Coronary artery (tissue), 2 donors: ENCODE results near the gene ARPP21.

Experiments used
- DNase-seq: peaks from one replicate; pipeline ENCODE4 v3.0.0-alpha.2; 2017; ENCODE audit warnings: low spot score
- H3K27ac ChIP-seq, 2 donors: fragments of 200-600 bp; sonication (generic); one replicate each; pipeline ENCODE4 v1.5.1; 2016 to 2019
- H3K4me3 ChIP-seq: fragments of 200-600 bp; sonication (generic); 2 replicates; pipeline ENCODE4 v1.5.1; 2016; ENCODE audit warnings: mild to moderate bottlenecking, moderate library complexity
- TF ChIP-seq, protein P1 (sequence below): fragments of 200-600 bp; sonication (generic); IDR thresholded peaks from one replicate; pipeline ENCODE4 v1.5.1; 2019; ENCODE audit warnings: antibody characterized with exemption

The ARPP21 gene

DNA sequence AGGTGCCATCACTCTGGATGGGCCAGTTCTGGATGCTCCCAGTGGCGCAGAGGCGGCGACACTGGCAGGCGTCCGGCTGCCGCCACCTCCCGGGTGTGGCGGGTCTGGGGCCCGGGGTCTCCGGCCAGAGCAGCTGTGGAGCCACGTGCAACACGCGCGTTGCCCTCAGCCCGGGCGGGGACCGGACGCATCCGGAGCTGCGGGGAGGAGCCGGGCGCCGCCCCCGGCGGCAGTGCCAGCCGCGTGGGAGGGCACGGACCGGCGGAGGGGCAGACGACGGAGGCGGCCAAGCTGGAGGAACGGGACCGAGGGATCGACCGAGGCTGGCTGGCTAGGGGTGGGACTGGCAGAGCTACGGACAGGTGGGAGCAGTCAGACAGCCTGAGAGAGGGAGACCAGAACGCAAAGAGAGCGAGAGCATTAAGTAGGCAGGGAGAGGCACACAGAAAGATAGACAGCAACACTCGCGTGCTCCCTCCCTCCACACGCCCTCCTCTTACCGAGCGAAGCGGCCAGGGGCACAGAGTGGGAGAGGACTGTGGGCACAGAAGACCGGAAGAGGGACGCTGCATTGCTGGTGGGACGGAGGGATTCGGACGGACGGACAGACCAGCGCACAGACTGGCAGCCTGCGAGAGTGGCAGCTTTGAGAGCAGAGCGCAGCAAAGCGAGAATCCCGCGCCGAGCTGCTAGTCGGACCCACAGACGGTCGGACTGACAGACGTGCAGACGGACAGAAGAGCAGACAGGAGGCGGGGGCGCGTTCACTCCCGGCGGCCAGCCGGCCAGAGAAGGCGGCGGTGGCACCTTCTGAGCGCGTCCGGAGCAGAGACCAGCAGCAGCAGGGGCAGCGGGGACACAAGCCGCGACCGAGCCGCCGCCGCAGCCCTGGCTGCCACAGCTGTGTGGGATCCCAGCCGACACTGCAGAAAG, at the start of gene ARPP21:
TSS of gene ARPP21 (plus strand) at position 272 of the 933 bp plus-strand sequence. CDS start 42,227 bp downstream, outside the sequence.
- TF ChIP-seq, protein P1, sequence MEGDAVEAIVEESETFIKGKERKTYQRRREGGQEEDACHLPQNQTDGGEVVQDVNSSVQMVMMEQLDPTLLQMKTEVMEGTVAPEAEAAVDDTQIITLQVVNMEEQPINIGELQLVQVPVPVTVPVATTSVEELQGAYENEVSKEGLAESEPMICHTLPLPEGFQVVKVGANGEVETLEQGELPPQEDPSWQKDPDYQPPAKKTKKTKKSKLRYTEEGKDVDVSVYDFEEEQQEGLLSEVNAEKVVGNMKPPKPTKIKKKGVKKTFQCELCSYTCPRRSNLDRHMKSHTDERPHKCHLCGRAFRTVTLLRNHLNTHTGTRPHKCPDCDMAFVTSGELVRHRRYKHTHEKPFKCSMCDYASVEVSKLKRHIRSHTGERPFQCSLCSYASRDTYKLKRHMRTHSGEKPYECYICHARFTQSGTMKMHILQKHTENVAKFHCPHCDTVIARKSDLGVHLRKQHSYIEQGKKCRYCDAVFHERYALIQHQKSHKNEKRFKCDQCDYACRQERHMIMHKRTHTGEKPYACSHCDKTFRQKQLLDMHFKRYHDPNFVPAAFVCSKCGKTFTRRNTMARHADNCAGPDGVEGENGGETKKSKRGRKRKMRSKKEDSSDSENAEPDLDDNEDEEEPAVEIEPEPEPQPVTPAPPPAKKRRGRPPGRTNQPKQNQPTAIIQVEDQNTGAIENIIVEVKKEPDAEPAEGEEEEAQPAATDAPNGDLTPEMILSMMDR = no peak
- no peak within 1 kb of the TSS for H3K27ac ChIP-seq
- no peak for DNase-seq
- H3K4me3 ChIP-seq = peak within 1 kb of the TSS; percentile 68

DNA sequence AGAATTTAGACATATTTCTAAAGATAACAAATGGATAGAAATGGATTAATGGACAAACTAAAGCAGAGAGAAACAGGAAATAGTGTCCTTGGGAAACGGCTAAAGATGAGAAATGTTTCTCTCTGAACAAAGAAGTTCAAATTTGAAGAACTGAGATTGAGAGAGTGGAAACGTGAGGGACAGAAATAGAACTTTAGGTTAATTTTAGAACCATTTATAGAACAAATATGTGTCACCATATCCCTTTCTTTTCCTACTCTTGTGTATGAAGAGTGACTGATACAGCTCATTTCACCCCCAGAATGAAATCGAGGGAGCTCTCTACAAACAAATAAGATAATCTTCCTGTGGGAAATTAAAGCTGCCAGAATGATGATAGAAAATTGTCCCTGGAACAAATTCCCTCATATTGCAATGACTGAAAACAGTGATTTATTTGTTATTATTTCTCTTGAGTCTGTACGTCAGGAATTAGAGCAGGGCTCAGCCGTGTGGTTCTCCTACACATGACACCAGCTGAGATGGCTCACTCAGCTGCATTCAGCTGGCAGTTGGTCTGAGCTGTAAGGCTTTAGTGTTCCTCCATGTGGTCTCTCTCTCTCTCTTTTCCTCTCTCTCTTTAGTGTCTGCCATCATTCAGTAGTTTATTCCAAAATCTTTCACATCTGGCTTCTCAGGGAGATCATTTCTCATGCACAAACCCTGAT, 46.6 kb upstream of the ARPP21 start:
- TF ChIP-seq, protein P1 = no peak
- Histone ChIP-seq H3K27ac (no peak overlapping the region), H3K4me3 (no peak overlapping the region)
- DNase-seq = no peak

DNA sequence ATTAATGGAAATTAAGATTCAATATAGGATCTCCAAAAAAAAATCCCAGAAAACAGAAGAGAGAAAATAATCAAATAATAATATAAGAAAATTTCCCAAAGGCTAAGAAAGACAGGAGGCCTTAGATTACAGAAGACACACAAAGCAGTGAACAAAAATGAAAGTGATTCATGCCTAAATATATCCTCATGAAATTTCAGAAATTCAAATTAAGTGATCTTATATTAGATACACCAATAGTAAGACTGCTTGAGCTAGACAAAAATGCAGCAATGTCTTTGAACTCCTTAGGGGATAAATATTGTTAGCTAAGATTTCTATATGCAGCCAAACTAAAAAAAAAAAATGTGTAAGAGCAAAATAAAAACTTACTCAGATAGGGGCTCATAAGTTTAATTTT, 44.6 kb upstream of the ARPP21 start:
- Histone ChIP-seq H3K4me3 (no peak overlapping the region), H3K27ac (no peak overlapping the region)
- no peak for DNase-seq
- TF ChIP-seq, protein P1 = no peak

DNA sequence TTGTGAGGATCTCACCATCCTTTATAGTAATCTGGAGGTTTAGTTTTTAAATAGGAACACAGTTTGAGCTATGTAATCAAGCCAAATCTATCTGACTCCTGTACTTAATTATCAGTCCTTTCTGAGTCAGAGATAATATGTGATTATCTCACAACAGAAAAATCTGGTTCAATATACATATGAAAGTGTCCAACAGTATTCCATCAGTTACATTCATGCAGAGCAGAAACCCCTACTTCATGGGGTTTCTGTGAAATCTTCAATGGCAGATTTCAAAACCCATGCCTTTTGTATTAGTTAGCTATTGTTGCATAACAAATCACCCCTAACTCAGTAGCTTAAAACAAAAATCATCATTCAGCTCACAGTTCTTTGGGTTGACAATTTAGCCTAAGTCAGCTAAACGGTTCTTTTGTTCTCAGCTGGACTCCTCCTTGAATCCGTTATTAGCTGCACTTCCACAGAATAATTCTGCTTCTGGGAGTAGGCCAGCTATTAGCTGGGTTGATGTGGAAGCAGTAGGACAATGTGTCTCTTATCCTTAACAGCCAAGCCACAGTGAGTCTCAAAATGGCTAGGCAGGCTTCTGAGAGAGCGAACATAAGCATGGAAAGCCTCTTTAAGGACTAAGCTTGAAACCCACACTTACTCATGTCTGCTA, 42.9 kb upstream of the ARPP21 start:
- no peak for DNase-seq
- TF ChIP-seq, protein P1 = no peak
- no peak overlapping the region for H3K4me3 ChIP-seq
- H3K27ac ChIP-seq = no peak overlapping the region

DNA sequence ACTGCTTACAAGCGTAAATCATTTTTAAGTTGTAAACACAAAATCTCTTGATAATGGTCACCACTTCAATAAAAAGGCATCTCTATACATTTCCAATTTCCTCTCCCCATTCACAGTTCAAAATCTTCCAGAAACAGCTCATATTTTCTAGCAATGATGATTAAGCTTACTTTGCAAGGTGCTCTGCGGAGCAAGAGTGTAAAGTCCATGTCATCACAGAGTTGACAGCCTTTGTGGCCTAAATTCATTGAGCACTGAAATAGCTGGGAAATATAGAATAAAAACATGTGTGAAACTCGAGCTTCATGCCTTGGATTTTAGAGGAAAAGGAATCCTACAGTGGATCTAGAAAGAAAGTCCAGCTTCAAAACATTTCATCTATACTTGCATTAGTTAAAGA, 41.8 kb upstream of the ARPP21 start:
- H3K27ac ChIP-seq = no peak overlapping the region
- TF ChIP-seq, protein P1 = no peak
- H3K4me3 ChIP-seq = no peak overlapping the region
- DNase-seq = no peak

DNA sequence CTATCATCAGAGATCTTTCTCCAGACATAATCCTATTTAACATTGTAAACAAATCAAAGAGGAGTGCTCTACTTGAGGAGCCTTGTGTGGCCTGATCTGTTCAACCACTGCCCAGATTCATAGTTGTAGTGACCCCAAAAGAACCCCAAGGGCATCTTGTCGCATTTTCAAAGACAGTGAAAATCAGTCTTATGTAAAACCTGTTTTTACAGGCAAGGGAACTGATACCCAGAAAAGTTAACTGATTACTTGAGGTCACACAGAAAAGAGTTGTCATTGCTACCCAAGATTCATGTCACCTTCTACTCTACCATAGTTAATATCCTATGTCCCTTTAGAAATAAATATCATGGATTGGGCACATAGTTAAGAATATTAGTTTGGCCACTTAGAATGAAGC, 40.5 kb upstream of the ARPP21 start:
- no peak overlapping the region for H3K4me3 ChIP-seq
- no peak for DNase-seq
- TF ChIP-seq, protein P1 = no peak
- H3K27ac ChIP-seq = no peak overlapping the region
